Measurements from ENCODE around the gene COTL1.

DNA sequence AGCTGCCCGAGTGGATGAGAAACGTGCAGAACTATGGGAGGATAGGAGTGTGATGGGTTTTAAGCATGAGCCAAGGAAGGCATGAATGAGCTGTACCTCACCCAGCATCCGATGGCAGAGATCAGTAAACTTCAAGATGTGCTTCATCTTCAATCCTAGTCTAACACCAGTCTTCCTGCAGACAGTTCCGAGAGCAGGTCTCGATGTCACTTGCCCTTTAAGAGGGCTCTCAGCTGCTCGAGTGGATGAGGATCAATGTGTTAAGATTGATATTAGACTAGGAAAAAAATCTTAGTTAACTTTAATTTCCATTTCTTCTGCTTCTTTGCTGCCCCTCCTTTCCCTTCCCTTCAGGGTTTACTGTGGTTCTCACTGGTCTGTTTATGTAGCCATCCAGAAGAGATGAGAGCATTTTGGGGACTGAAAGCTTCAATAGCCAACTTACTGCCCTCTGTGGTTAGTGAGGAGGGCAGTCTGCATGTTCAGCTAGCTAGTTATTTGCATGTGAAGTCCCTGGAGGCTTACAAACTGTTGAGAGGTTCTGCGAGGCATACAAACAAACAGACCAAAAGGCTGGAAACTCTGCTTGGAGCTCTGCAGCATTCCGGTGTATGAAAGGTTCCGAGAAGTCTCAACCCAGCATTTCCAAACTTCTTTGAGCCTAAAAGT, 45.7 kb upstream of the COTL1 start:
- TF ChIP-seq, protein P1, sequence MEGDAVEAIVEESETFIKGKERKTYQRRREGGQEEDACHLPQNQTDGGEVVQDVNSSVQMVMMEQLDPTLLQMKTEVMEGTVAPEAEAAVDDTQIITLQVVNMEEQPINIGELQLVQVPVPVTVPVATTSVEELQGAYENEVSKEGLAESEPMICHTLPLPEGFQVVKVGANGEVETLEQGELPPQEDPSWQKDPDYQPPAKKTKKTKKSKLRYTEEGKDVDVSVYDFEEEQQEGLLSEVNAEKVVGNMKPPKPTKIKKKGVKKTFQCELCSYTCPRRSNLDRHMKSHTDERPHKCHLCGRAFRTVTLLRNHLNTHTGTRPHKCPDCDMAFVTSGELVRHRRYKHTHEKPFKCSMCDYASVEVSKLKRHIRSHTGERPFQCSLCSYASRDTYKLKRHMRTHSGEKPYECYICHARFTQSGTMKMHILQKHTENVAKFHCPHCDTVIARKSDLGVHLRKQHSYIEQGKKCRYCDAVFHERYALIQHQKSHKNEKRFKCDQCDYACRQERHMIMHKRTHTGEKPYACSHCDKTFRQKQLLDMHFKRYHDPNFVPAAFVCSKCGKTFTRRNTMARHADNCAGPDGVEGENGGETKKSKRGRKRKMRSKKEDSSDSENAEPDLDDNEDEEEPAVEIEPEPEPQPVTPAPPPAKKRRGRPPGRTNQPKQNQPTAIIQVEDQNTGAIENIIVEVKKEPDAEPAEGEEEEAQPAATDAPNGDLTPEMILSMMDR (IDR thresholded peaks at IDR 0.05; ENCODE audit: insufficient read depth, low read depth, low read length) = no peak
- no peak for TF ChIP-seq EZH2 (IDR thresholded peaks at IDR 0.05; ENCODE audit: insufficient read depth, low read length)

Measured in astrocyte (in vitro differentiated cells and primary cell).